Mesodermal cell (in vitro differentiated cells): Measurements from ENCODE around the gene ABO. TPM values are rescaled to one million over a fixed set of nuclear protein-coding genes. Genes with fewer than 3 reads are reported as not detected.
"Not testable (repeated sequence)": the region's sequence is repeated elsewhere in the genome, so short reads cannot be mapped to it uniquely, and the experiment has no call there.

Experiments
- H3K27ac ChIP-seq: 2 replicates; pipeline ENCODE4 v1.7.0; 2013; ENCODE audit warnings: mild to moderate bottlenecking, low read depth, low read length, moderate library complexity; ENCODE audit not compliant: severe bottlenecking
- H3K36me3 ChIP-seq: 2 replicates; pipeline ENCODE4 v1.7.1; 2013; ENCODE audit warnings: mild to moderate bottlenecking, low read length, moderate library complexity; ENCODE audit not compliant: control insufficient read depth, insufficient read depth
- H3K4me1 ChIP-seq: one replicate; pipeline ENCODE4 v1.7.1; 2013; ENCODE audit warnings: mild to moderate bottlenecking, low read length; ENCODE audit not compliant: insufficient read depth, control insufficient read depth, poor library complexity, severe bottlenecking
- H3K4me3 ChIP-seq: 2 replicates; pipeline ENCODE4 v1.7.0; 2013; ENCODE audit warnings: low read length, control low read depth, mild to moderate bottlenecking; ENCODE audit not compliant: insufficient read depth, poor library complexity, severe bottlenecking; ENCODE audit errors: extremely low read depth
- H3K9me3 ChIP-seq: 2 replicates; pipeline ENCODE4 v1.7.1; 2013; ENCODE audit warnings: mild to moderate bottlenecking, low read length, moderate library complexity; ENCODE audit not compliant: control insufficient read depth
- WGBS, 2 experiments: methylation state at CpG; one replicate each; pipeline ENCODE4 v1.1.5; 2013; ENCODE audit warnings: missing lambda C conversion rate in 2 of 2; ENCODE audit not compliant: insufficient coverage in 2 of 2; 5-methylcytosine and 5-hydroxymethylcytosine counted together
- polyA plus RNA-seq, 2 experiments: library from polyadenylated mRNA; stranded (reverse); fragments of 50-300 nt; gene quantifications; one replicate each; pipeline ENCODE4 v1.2.3, GENCODE V29; 2013

Gene ABO
- polyA plus RNA-seq (2013, experiment 1 of 2): 0.48 TPM
- polyA plus RNA-seq (2013, experiment 2 of 2): 0.40 TPM

- H3K36me3 ChIP-seq: no peaks in the 10 kb centered on the region
- WGBS, 2 experiments: 3% methylated on average over 73 to 93 of the region's 110 CpGs
- no peak within 1 kb of the TSS for H3K27ac ChIP-seq
- H3K4me1 ChIP-seq: no peaks in the 10 kb centered on the region
- H3K9me3 ChIP-seq: peaks cover 14% of the 10 kb centered on the region
- H3K4me3 ChIP-seq: peak within 1 kb of the TSS; percentile 41
Measured at GRCh38 chr9:133275105-133276000, at the start of gene ABO. ABO (minus strand) TSS chr9:133275201.

- Histone ChIP-seq H3K9me3 (peaks cover 4% of the 10 kb centered on the region), H3K27ac (no peak overlapping the region), H3K36me3 (no peaks in the 10 kb centered on the region), H3K4me3 (no peak overlapping the region), H3K4me1 (no peaks in the 10 kb centered on the region)
- 80 to 87% methylated on average over 12 to 13 of the region's 13 CpGs for WGBS, 2 experiments
Measured at GRCh38 chr9:133323991-133324703, 49.1 kb upstream of the ABO start.

DNA sequence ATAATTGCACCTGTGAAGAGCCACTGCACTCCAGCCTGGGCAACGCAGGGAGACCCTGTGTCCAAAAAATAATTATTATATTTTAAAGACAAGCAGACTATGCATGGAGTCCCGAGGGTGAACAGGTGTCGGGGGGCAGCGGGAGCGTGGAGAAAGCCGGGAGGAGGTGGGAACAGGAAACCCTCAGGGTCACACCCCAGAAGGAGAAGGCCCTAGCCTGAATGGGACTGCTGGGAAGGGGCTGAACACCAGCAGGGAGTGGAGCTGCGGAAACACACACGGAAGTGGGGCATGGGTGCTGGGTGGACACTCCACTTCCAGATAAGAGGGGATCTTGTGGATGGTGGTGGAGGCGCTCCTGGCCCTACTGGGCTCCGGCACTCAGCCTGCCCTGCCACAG lies 48.2 kb upstream of the ABO start:
- Histone ChIP-seq H3K9me3 (peaks cover 4% of the 10 kb centered on the region), H3K27ac (no peak overlapping the region), H3K36me3 (no peaks in the 10 kb centered on the region), H3K4me3 (no peak overlapping the region), H3K4me1 (no peaks in the 10 kb centered on the region)
- WGBS, 2 experiments: 96% methylated on average over 7 to 8 of the region's 10 CpGs

GRCh38 chr9:133322701-133323100 lies 47.7 kb upstream of the ABO start:
- no peak overlapping the region for H3K27ac ChIP-seq
- H3K4me3 ChIP-seq: no peak overlapping the region
- WGBS, 2 experiments: 87 to 89% methylated on average over 11 to 14 of the region's 14 CpGs
- no peaks in the 10 kb centered on the region for H3K36me3 ChIP-seq
- peaks cover 4% of the 10 kb centered on the region for H3K9me3 ChIP-seq
- H3K4me1 ChIP-seq: no peaks in the 10 kb centered on the region

GRCh38 chr9:133321411-133321935 lies 46.5 kb upstream of the ABO start:
- Histone ChIP-seq H3K9me3 (peaks cover 4% of the 10 kb centered on the region), H3K4me1 (no peaks in the 10 kb centered on the region), H3K27ac (no peak overlapping the region), H3K4me3 (no peak overlapping the region), H3K36me3 (no peaks in the 10 kb centered on the region)
- WGBS, 2 experiments: 84 to 91% methylated on average over 6 to 11 of the region's 13 CpGs

- Histone ChIP-seq H3K9me3 (peaks cover 4% of the 10 kb centered on the region), H3K36me3 (no peaks in the 10 kb centered on the region), H3K4me1 (no peaks in the 10 kb centered on the region), H3K27ac (no peak overlapping the region), H3K4me3 (no peak overlapping the region)
- WGBS, 2 experiments: 83 to 86% methylated on average over 10 to 13 of the region's 13 CpGs
Measured at GRCh38 chr9:133320421-133320881, 45.5 kb upstream of the ABO start.

- 86 to 91% methylated on average over 3 to 7 of the region's 13 CpGs for WGBS, 2 experiments
- H3K4me1 ChIP-seq, H3K36me3 ChIP-seq, H3K27ac ChIP-seq, H3K4me3 ChIP-seq, H3K9me3 ChIP-seq: not testable (repeated sequence)
Measured at GRCh38 chr9:133317551-133317950, 42.5 kb upstream of the ABO start.

DNA sequence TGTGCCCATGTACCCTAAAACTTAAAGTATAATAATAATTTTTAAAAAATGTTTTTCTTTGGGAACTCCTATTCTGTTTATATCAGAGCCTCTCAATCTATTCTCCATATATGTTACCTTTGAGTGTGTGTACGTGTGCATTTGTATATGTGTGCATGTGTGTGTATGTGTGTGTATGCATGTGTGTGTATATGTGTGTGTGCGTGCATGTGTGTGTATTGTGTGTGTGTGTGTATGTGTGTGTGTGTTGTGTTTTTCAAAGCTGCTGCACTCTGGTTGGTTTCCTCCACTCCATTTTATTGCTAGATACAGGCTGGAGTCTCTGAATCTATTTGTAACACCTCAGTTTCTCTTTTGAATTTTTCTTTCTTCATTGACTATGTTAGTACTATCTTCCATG lies 41.0 kb upstream of the ABO start:
- no peak overlapping the region for H3K27ac ChIP-seq
- H3K36me3 ChIP-seq: no peaks in the 10 kb centered on the region
- H3K9me3 ChIP-seq: no peaks in the 10 kb centered on the region
- H3K4me1 ChIP-seq: no peaks in the 10 kb centered on the region
- no peak overlapping the region for H3K4me3 ChIP-seq
- WGBS, 2 experiments: no CpG with 5 or more reads among the region's 2 CpGs

DNA sequence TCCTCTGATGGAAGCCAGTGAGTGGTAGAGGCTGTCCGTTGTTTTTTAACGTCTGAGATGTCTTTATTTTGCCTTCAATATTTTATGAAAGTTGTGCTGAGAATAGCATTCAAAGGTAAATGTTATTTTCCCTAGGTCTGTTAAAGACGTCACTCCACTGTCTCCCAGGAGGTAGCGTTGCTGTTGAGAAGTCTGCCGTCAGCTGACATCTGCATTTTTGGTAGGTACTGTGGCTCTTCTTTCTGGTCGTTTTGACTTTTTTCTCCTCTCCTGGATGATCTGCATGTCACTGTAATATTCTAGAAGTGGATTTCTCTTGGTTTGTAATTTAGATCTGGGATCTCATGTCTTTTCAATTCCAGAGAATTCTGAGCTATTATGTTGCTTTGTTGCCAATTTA lies 34.6 kb upstream of the ABO start:
- WGBS, 2 experiments: 82% methylated on average over 6 of the region's 6 CpGs; no CpG with 5 or more reads in 1 of the 2 experiments
- Histone ChIP-seq H3K4me3 (no peak overlapping the region), H3K36me3 (no peaks in the 10 kb centered on the region), H3K9me3 (no peaks in the 10 kb centered on the region), H3K27ac (no peak overlapping the region), H3K4me1 (no peaks in the 10 kb centered on the region)

- H3K9me3 ChIP-seq: no peaks in the 10 kb centered on the region
- no peaks in the 10 kb centered on the region for H3K36me3 ChIP-seq
- no peak overlapping the region for H3K4me3 ChIP-seq
- no peaks in the 10 kb centered on the region for H3K4me1 ChIP-seq
- WGBS, 2 experiments: 83 to 92% methylated on average over 14 of the region's 16 CpGs
- no peak overlapping the region for H3K27ac ChIP-seq
Measured at GRCh38 chr9:133307301-133307700, 32.3 kb upstream of the ABO start.
